CD14-positive monocyte (primary cell): ENCODE data around the gene TBCC. TPM values are rescaled to one million over a fixed set of nuclear protein-coding genes. Genes with fewer than 3 reads are reported as not detected.

Source experiments
- DNase-seq, 3 donors: peaks; one replicate each; pipeline ENCODE4 v3.0.0-alpha.2; 2011 to 2022
- H2AFZ ChIP-seq: 2 replicates; pipeline ENCODE4 v1.6.0; 2012; ENCODE audit warnings: mild to moderate bottlenecking, low read depth, low read length, inconsistent platforms; ENCODE audit not compliant: insufficient read depth, poor library complexity, severe bottlenecking
- H3K27ac ChIP-seq, 2 donors: 1 replicate in 1 of 2; 2 replicates in 1 of 2; pipeline ENCODE4 v1.5.1; 2012 to 2013; ENCODE audit warnings: low read length in 2 of 2, control low read depth in 1 of 2, inconsistent platforms in 1 of 2, low read depth in 1 of 2, mild to moderate bottlenecking in 1 of 2
- H3K27me3 ChIP-seq, 2 donors: one replicate each; pipeline versions ENCODE4 v1.6.0 to v1.6.1; 2011 to 2013; ENCODE audit warnings: low read length in 2 of 2; ENCODE audit not compliant: control insufficient read depth in 2 of 2, insufficient read depth in 2 of 2
- H3K36me3 ChIP-seq, 2 donors: replicated peaks in 1 of 2; 1 replicate in 1 of 2; 2 replicates in 1 of 2; pipeline versions ENCODE4 v1.5.1 to v1.6.1; 2012 to 2013; ENCODE audit warnings: low read length in 2 of 2, control low read depth in 1 of 2, inconsistent platforms in 1 of 2, mild to moderate bottlenecking in 1 of 2; ENCODE audit not compliant: insufficient read depth in 2 of 2, control insufficient read depth in 1 of 2
- H3K4me1 ChIP-seq, 2 donors: 1 replicate in 1 of 2; 2 replicates in 1 of 2; pipeline versions ENCODE4 v1.5.1 to v1.6.1; 2012 to 2013; ENCODE audit warnings: low read length in 2 of 2, control low read depth in 1 of 2, inconsistent platforms in 1 of 2, mild to moderate bottlenecking in 1 of 2, moderate library complexity in 1 of 2; ENCODE audit not compliant: insufficient read depth in 2 of 2, control insufficient read depth in 1 of 2
- H3K4me2 ChIP-seq: replicated peaks from 2 replicates; pipeline ENCODE3; 2012; ENCODE audit warnings: low read length, moderate library complexity, mild to moderate bottlenecking; ENCODE audit not compliant: poor library complexity, severe bottlenecking; ENCODE audit errors: extremely low read depth
- H3K4me3 ChIP-seq, 3 experiments: fragments of 200-600 bp in 1 of 3; sonication (generic) in 1 of 3; replicated peaks in 1 of 3; 1 replicate in 2 of 3; 2 replicates in 1 of 3; pipeline ENCODE4 v1.5.1; 2011 to 2013; ENCODE audit warnings: low read length in 3 of 3, mild to moderate bottlenecking in 3 of 3, control low read depth in 2 of 3, low read depth in 2 of 3, inconsistent platforms in 1 of 3, moderate library complexity in 1 of 3
- H3K79me2 ChIP-seq: 2 replicates; pipeline ENCODE4 v1.6.0; 2012; ENCODE audit warnings: mild to moderate bottlenecking, control low read depth, inconsistent platforms, low read length, moderate library complexity; ENCODE audit not compliant: insufficient read depth
- H3K9ac ChIP-seq: 2 replicates; pipeline ENCODE4 v1.6.0; 2017; ENCODE audit warnings: low read length, mild to moderate bottlenecking; ENCODE audit not compliant: insufficient read depth, poor library complexity, severe bottlenecking
- H3K9me3 ChIP-seq, 2 donors: replicated peaks in 1 of 2; 1 replicate in 1 of 2; 2 replicates in 1 of 2; pipeline versions ENCODE4 v1.5.1 to v1.6.1; 2012 to 2013; ENCODE audit warnings: low read length in 2 of 2, control low read depth in 1 of 2; ENCODE audit not compliant: control insufficient read depth in 1 of 2, insufficient read depth in 1 of 2
- H4K20me1 ChIP-seq: 2 replicates; pipeline ENCODE4 v1.6.0; 2012; ENCODE audit warnings: mild to moderate bottlenecking, low read length, control low read depth, moderate library complexity; ENCODE audit not compliant: insufficient read depth
- H3K27ac Mint-ChIP-seq, 7 donors: one replicate each; pipeline ENCODE4 v1.8.0; 2020; ENCODE audit warnings: mild to moderate bottlenecking in 7 of 7, mixed read lengths in 7 of 7, moderate library complexity in 6 of 7, inconsistent platforms in 2 of 7
- H3K27me3 Mint-ChIP-seq, 3 donors: one replicate each; pipeline ENCODE4 v1.8.0; 2021 to 2022; ENCODE audit warnings: low read depth in 3 of 3, mild to moderate bottlenecking in 3 of 3, mixed read lengths in 3 of 3, moderate library complexity in 3 of 3, inconsistent platforms in 1 of 3
- H3K36me3 Mint-ChIP-seq, 2 donors: one replicate each; pipeline ENCODE4 v1.8.0; 2020; ENCODE audit warnings: mixed read lengths in 2 of 2, inconsistent platforms in 1 of 2, mild to moderate bottlenecking in 1 of 2
- H3K4me1 Mint-ChIP-seq: one replicate; pipeline ENCODE4 v1.8.0; 2020; ENCODE audit warnings: mild to moderate bottlenecking, mixed read lengths
- H3K4me3 Mint-ChIP-seq, 2 donors: one replicate each; pipeline ENCODE4 v1.8.0; 2020; ENCODE audit warnings: mild to moderate bottlenecking in 2 of 2, mixed read lengths in 2 of 2, moderate library complexity in 1 of 2
- H3K9me3 Mint-ChIP-seq, 7 donors: one replicate each; pipeline ENCODE4 v1.8.0; 2020 to 2022; ENCODE audit warnings: mixed read lengths in 7 of 7, mild to moderate bottlenecking in 6 of 7, moderate library complexity in 6 of 7, inconsistent platforms in 2 of 7
- WGBS: methylation state at CpG from one replicate; pipeline ENCODE4 v1.1.5; 2013; ENCODE audit warnings: missing lambda C conversion rate; ENCODE audit not compliant: insufficient coverage; 5-methylcytosine and 5-hydroxymethylcytosine counted together
- intact Hi-C, 2 donors: fragments of 100-400 bp; cut with micrococcal nuclease; formaldehyde crosslinking; loops; one replicate each; pipeline versions ENCODE4 v1.15.0 to v1.15.1; 2023
- polyA plus RNA-seq, 3 donors: library from polyadenylated mRNA; depleted of rRNA in 1 of 3; unstranded in 2 of 3; stranded (reverse) in 1 of 3; fragments of 300-500 nt in 2 of 3; fragments of >200 nt in 1 of 3; fragmentation: Illumina TruSeq in 2 of 3; gene quantifications; 1 replicate in 2 of 3; 2 replicates in 1 of 3; pipeline ENCODE4 v1.2.3, GENCODE V29; 2012 to 2021
- TF ChIP-seq, protein P1 (sequence below): fragments of 200-600 bp; IDR thresholded peaks from one replicate; pipeline ENCODE4 v1.8.0; 2022; ENCODE audit warnings: antibody characterized with exemption, mild to moderate bottlenecking

TBCC gene
- polyA plus RNA-seq, 3 donors: 19.3 to 31.3 (median 30.7) TPM

DNA sequence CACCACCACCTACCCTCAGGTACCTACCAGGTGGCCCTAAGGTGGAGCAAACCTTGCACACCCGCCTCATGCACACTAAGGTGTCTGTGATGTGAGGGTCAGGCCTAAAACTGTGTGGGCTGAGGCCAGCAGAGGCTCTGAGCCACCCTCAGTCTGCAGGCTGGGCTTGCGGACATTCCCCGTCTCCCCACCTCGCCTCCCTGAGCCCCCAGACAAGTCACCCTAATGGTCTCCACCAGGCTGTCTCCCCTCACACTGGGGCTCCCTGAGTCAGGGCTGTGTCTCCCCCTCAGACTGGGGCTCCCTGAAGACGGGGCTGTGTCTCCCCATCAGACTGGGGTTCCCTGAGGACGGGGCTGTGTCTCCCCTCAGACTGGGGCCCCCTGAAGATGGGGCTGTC is 36.0 kb downstream of the TBCC start:
- no peaks in the 10 kb centered on the region for H3K79me2 ChIP-seq
- TF ChIP-seq, protein P1, sequence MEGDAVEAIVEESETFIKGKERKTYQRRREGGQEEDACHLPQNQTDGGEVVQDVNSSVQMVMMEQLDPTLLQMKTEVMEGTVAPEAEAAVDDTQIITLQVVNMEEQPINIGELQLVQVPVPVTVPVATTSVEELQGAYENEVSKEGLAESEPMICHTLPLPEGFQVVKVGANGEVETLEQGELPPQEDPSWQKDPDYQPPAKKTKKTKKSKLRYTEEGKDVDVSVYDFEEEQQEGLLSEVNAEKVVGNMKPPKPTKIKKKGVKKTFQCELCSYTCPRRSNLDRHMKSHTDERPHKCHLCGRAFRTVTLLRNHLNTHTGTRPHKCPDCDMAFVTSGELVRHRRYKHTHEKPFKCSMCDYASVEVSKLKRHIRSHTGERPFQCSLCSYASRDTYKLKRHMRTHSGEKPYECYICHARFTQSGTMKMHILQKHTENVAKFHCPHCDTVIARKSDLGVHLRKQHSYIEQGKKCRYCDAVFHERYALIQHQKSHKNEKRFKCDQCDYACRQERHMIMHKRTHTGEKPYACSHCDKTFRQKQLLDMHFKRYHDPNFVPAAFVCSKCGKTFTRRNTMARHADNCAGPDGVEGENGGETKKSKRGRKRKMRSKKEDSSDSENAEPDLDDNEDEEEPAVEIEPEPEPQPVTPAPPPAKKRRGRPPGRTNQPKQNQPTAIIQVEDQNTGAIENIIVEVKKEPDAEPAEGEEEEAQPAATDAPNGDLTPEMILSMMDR: no peak
- 93% methylated on average over 4 of the region's 6 CpGs for WGBS
- H3K4me2 ChIP-seq: no peak overlapping the region
- Mint-ChIP-seq H3K4me1 (no peaks in the 10 kb centered on the region), H3K4me3 (no peak overlapping the region), H3K27me3 (peaks cover 2 to 5% (median 4%) of the 10 kb centered on the region in 3 donors), H3K9me3 (peaks cover 6 to 16% (median 7%) of the 10 kb centered on the region in 7 donors), H3K27ac (no peak overlapping the region), H3K36me3 (no peaks in the 10 kb centered on the region)
- H3K9me3 ChIP-seq: peaks cover 6 to 9% of the 10 kb centered on the region in 2 donors
- no peaks in the 10 kb centered on the region for H3K4me1 ChIP-seq
- H3K4me3 ChIP-seq: no peak overlapping the region
- H4K20me1 ChIP-seq: no peaks in the 10 kb centered on the region
- DNase-seq: no peak
- H3K36me3 ChIP-seq: no peaks in the 10 kb centered on the region
- no peak overlapping the region for H3K9ac ChIP-seq
- H2AFZ ChIP-seq: no peak overlapping the region
- intact Hi-C loops: no loop called here
- no peak overlapping the region for H3K27ac ChIP-seq
- H3K27me3 ChIP-seq: no peaks in the 10 kb centered on the region

DNA sequence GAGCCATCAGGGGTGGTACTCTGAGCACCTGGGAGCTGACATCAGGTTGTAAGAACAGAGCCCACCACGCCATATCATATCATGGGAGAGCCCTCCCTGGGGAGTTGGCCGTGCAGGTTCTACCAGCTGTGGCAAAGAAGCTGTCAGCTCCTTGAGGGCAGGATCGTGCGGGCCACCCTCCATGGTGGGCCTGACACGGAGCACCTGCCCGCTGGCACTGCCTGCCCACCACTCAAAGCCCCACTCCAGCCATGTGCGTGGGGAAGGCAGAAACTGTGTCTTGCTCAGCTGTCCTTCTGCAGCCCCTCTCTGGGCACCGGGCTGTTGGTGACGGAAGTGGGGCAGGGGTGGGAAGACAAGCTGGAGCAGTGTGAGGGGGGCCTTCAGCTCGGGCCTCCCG is 37.8 kb downstream of the TBCC start:
- H3K9ac ChIP-seq: no peak overlapping the region
- TF ChIP-seq, protein P1: no peak
- no peak overlapping the region for H3K27ac ChIP-seq
- Mint-ChIP-seq H3K27me3 (peaks cover 2 to 6% (median 6%) of the 10 kb centered on the region in 3 donors), H3K9me3 (peaks cover 6 to 16% (median 7%) of the 10 kb centered on the region in 7 donors), H3K36me3 (no peaks in the 10 kb centered on the region), H3K4me1 (peaks cover 2% of the 10 kb centered on the region), H3K4me3 (no peak overlapping the region), H3K27ac (no peak overlapping the region)
- no peaks in the 10 kb centered on the region for H3K36me3 ChIP-seq
- H3K9me3 ChIP-seq: peaks cover 6 to 9% of the 10 kb centered on the region in 2 donors
- H3K4me3 ChIP-seq: no peak overlapping the region
- no peak overlapping the region for H3K4me2 ChIP-seq
- no peaks in the 10 kb centered on the region for H3K4me1 ChIP-seq
- H3K79me2 ChIP-seq: no peaks in the 10 kb centered on the region
- DNase-seq: no peak
- H2AFZ ChIP-seq: no peak overlapping the region
- intact Hi-C loops: no loop called here
- 92% methylated on average over 7 of the region's 11 CpGs for WGBS
- H4K20me1 ChIP-seq: no peaks in the 10 kb centered on the region
- H3K27me3 ChIP-seq: no peaks in the 10 kb centered on the region
